OCI-LY1 (cell line): ENCODE data around the gene SLC23A2.

ENCODE experiments used
- CTCF ChIP-seq: fragments of 200-600 bp; sonication (generic), shearing (Covaris generic); IDR thresholded peaks from 2 replicates; pipeline ENCODE4 v1.5.1; 2017; ENCODE audit warnings: mild to moderate bottlenecking, antibody characterized with exemption, low read length, moderate library complexity, mixed read lengths
- EZH2 ChIP-seq: fragments of 200-600 bp; sonication (generic), shearing (Covaris generic); IDR thresholded peaks from 2 replicates; pipeline ENCODE4 v1.8.0; 2017; ENCODE audit warnings: borderline replicate concordance, mixed run types, mild to moderate bottlenecking, antibody characterized with exemption, low read length, moderate library complexity, mixed read lengths

GRCh38 chr20:4876731-4877130 lies 124.6 kb downstream of the SLC23A2 start:
- TF ChIP-seq CTCF, result no peak
- no peak for TF ChIP-seq EZH2
